T-helper 9 cell (primary cell): ENCODE data around the gene ATP6V1G2.

Experiments used
- DNase-seq: peaks from one replicate; pipeline ENCODE4 v3.0.0-alpha.2; 2020

The ATP6V1G2 gene

GRCh38 chr6:31575952-31576685 is 29.7 kb upstream of the ATP6V1G2 start:
- DNase-seq: no peak

GRCh38 chr6:31575335-31575901 is 29.0 kb upstream of the ATP6V1G2 start, which contains the start of gene TNF:
TSS of gene TNF (plus strand) at chr6:31575565. CDS start at chr6:31575742, 177 bp downstream.
- DNase-seq: peak; percentile 77

- no peak for DNase-seq
These were observed 28.0 kb upstream of the ATP6V1G2 start for GRCh38 chr6:31574106-31575061.

- no peak for DNase-seq
These were observed 27.1 kb upstream of the ATP6V1G2 start for GRCh38 chr6:31573239-31574105.

GRCh38 chr6:31572041-31572911 is 25.9 kb upstream of the ATP6V1G2 start, which contains the start of gene LTA:
TSS of gene LTA (plus strand) at chr6:31572289. CDS start at chr6:31572743, 454 bp downstream.
- peak; percentile 69 for DNase-seq

GRCh38 chr6:31569861-31570536 is 23.6 kb upstream of the ATP6V1G2 start:
- no peak for DNase-seq

GRCh38 chr6:31568537-31568961 is 22.1 kb upstream of the ATP6V1G2 start:
- DNase-seq: peak; percentile 55

GRCh38 chr6:31567531-31568370 is 21.3 kb upstream of the ATP6V1G2 start:
- no peak for DNase-seq

- no peak for DNase-seq
These were observed 14.3 kb upstream of the ATP6V1G2 start for GRCh38 chr6:31560697-31561058.

GRCh38 chr6:31559958-31560696 is 13.7 kb upstream of the ATP6V1G2 start:
- no peak for DNase-seq

- DNase-seq: no peak
These were observed 13.2 kb upstream of the ATP6V1G2 start for GRCh38 chr6:31559606-31559957.

- peak; percentile 53 for DNase-seq
These were observed 12.5 kb upstream of the ATP6V1G2 start for GRCh38 chr6:31558631-31559500.

- DNase-seq: no peak
These were observed 11.9 kb upstream of the ATP6V1G2 start for GRCh38 chr6:31558318-31558625.

GRCh38 chr6:31557443-31558317 is 11.3 kb upstream of the ATP6V1G2 start:
- no peak for DNase-seq

- no peak for DNase-seq
These were observed 9.9 kb upstream of the ATP6V1G2 start for GRCh38 chr6:31556307-31556706.

- peak; percentile 52 for DNase-seq
These were observed 5.0 kb upstream of the ATP6V1G2 start for GRCh38 chr6:31551371-31551770.

- DNase-seq: no peak
These were observed 2.1 kb upstream of the ATP6V1G2 start for GRCh38 chr6:31548544-31548873.
